Measurements from ENCODE around the gene GDAP2.
"Not testable (repeated sequence)": the region's sequence is repeated elsewhere in the genome, so short reads cannot be mapped to it uniquely, and the experiment has no call there.

GDAP2 gene

GRCh38 chr1:117860896-117861610 is 68.4 kb downstream of the GDAP2 start:
- no peak for TF ChIP-seq CTCF (conservative IDR thresholded peaks at IDR 0.05)
- H3K27ac ChIP-seq: no peak overlapping the region

- TF ChIP-seq CTCF (conservative IDR thresholded peaks at IDR 0.05): no peak
Observed at GRCh38 chr1:117859901-117860300, 69.5 kb downstream of the GDAP2 start.

GRCh38 chr1:117857418-117857817 is 72.0 kb downstream of the GDAP2 start:
- no peak for TF ChIP-seq CTCF (conservative IDR thresholded peaks at IDR 0.05)
- no peak overlapping the region for H3K27ac ChIP-seq

More at GRCh38 chr1:117859901-117860300, 69.5 kb downstream of the GDAP2 start:
- no peak overlapping the region for H3K27ac ChIP-seq

- no peak for TF ChIP-seq CTCF (conservative IDR thresholded peaks at IDR 0.05)
- no peak overlapping the region for H3K27ac ChIP-seq
Observed at GRCh38 chr1:117852853-117853553, 76.4 kb downstream of the GDAP2 start.

GRCh38 chr1:117851687-117852086 is 77.7 kb downstream of the GDAP2 start:
- no peak for TF ChIP-seq CTCF (conservative IDR thresholded peaks at IDR 0.05)

GRCh38 chr1:117846674-117847425 is 82.6 kb downstream of the GDAP2 start:
- no peak overlapping the region for H3K27ac ChIP-seq
- TF ChIP-seq CTCF (conservative IDR thresholded peaks at IDR 0.05): no peak

More at GRCh38 chr1:117851687-117852086, 77.7 kb downstream of the GDAP2 start:
- no peak overlapping the region for H3K27ac ChIP-seq

- H3K27ac ChIP-seq: not testable (repeated sequence)
Observed at GRCh38 chr1:117844478-117844877, 84.9 kb downstream of the GDAP2 start.

All from VCaP (cell line).